ENCODE data around the gene RNF41.

Gene RNF41

DNA sequence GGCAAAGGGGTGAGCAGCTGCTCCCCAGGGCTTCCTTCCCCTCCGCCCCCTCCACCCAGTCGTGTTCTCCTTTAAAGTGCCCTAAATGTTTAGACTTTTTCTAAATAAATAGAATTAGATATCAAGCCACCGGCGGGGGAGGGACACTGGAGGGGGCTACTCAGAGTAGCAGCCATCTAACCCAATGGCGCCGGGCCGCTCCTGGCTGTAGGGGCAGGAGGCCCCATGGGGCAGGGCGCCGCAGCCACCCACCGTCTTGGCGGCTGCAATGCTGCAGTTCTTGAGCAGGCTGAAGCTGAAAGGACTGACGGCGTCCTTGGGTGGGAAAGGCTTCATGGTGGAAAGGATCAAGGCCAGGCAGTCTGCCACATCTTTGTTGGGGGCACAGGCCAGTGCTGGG lies 21.3 kb upstream of the RNF41 start:
- no peak for DNase-seq

DNA sequence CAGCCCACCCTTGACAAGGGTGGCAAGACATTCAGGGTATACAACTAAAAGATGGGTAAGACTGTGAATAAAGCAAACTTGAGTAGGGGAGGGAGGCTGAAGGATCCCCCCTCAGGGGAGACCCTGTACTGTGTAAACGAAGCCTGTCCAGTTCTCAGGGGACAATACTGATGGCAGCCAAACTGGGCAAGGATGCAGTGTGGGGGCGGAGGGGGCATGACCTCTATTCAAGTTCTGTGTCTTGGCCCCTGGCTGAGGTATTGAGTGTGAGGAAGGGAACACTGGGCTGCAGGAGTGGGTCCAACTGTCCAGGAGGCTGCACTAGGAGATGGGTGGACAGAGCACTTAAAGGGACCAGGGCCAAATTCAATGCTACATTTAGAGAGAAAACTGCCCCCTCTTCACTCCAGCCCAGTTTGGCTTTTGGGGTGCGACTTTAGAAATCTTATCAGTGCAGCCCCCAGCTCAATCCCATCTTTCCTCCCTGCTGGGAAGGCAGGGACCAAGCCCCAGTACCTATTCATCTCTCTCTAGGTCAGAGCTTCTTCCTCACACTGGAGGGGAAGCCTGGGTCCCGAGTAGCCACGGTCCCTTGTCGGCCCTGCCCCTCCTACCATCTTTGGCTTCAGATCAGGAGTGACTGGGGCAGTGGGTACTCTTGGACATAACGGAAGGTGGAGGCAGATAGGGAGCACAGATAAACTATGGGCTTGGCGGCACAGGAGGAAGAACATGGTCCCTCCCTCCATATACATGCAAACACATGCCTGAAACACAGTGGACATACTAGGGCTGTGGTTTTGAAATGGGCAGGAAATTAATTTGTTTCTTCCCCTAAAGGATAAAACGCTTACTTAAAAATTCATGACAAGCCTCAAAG lies 19.9 kb upstream of the RNF41 start:
- no peak for DNase-seq

GRCh38 chr12:56237552-56237951 lies 15.8 kb upstream of the RNF41 start:
- no peak for DNase-seq

GRCh38 chr12:56236985-56237384 lies 15.3 kb upstream of the RNF41 start:
- no peak for DNase-seq

- DNase-seq: no peak
Observed at GRCh38 chr12:56236091-56236490, 14.4 kb upstream of the RNF41 start.

DNA sequence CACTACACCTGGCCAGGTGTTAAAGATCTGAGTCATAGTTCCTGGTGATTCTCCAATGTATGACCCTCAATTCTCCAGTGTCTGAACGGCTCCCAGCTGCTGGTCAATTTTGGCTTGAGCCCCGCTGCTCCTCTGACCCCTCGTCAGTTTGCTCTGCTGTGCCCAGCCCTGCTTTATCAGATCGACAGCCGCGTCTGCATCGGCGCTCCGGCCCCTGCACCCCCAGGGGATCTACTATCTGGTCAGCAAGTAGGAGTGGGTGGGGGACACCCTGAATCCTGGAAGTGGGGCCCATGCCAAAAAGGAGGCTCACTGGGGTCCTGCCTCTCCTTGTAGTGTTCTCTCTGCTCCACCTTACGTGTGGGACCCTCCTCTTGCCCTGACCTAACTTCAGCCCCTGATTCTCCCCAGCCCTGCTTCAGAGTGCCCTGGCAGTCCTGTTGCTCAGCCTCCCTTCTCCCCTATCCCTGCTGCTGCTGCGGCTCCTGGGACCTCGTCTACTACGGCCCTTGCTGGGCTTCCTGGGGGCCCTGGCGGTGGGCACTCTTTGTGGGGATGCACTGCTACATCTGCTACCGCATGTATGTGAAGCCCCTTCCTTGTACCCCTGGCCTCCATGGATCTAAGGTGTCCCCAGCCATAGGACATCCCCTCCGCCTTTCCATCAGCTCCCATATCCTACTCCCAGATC lies 13.2 kb upstream of the RNF41 start:
- no peak for DNase-seq

GRCh38 chr12:56231184-56231582 lies 9.5 kb upstream of the RNF41 start:
- no peak for DNase-seq

DNA sequence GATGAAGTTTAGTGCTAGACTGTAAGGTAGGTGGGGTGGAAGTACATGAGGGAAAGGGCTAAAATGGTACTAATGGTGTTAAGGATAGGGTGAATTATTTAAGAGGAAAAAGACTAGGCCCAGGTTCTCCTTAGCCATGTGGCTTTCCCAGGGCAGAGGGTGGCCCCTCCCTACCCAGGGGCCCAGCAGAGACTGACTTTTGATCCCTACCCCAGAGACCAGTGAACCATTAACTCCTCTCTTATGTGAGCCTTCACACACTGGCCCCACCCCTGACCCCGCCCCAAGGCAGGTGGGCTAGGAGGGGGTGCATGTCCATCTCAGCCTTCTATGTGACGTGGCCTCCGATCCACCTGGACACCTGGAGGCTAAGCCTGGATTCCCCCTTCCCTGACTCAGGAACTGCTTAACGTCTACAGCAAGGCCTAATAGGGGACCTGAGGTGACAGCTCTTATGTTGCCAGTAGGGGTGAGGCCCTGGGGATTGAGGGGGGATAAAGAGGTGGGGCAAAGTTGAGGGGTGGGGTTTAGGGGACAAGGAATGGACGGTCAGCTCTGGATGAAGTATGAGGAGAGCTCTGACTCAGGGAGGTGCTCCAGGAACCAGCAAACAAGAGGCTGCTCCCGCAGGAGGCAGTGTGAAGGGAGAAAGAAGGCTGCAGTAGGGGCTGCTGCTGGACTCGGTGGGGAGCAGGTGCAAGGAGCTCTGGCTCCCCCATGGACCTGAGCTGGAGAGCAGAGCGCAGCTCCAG lies 8.9 kb upstream of the RNF41 start:
- no peak for DNase-seq

DNA sequence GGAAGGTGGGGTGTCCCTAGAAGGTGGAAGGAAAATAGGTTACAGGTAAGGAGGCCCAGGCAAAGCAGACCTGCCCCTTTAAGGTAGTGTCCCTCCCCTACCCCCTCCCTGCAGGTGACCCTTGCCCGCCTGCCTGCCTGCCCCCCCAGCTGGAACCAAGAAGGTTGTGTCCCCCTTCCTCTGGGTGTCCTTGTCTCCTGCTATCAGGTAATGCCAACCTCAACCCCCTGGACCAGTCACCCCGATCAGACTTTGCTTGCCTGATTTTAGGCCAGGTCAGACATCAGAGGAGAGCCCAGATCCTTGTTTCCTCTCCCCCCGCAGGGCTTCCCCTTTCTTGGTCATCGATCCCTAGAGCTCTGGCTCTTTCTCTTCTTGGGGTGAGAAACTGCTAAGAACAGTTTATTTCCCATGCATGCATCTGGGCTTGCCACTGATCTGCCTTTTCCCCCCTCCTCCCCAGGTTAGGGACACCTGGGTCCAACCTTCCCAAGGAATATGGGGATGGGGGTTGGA lies 8.3 kb upstream of the RNF41 start, which contains the start of gene SLC39A5:
SLC39A5 (plus strand) TSS at position 136 of the 516 bp plus-strand sequence. CDS start 1,224 bp downstream, outside the sequence.
- DNase-seq: no peak

DNA sequence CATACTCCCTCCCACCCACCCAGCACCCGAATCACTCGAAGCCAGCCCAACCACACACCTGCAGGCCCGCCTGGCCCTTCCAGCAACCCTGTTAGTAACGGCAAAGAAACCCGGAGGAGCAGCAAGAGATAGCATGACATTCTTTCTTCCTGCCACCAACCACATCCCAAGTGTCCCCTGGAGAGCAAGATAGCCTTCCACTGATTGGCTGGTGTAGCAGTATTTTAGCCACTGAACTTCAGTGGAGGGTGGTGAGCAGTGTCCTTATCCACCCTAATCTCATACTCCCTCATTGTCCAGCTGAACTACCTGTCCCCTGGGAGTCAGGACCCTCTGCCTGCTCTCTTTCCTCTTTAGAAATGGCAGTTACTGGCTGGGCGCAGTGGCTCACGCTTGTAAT lies 7.4 kb upstream of the RNF41 start:
- no peak for DNase-seq

DNA sequence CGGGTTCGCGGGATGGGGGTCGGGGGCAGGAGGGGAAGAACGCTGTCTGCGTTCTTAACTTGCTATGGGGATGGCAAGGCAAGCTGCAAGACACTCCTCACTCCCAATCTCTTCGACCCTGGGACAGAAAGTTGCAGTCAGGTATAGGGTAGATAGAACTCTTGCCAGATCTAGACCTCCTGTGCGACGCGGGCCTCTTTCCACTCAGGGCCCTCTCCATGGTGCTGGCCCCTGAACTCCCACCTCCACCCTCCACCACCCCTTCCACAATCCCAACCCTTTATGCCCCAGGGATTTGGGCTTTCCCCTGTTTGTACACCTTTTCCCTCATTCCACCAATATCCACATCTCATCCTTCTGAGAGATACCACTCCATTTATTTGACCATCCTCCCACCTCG lies 3.2 kb upstream of the RNF41 start:
- DNase-seq: no peak

- peak; percentile 96 for DNase-seq
Observed at GRCh38 chr12:56224102-56224701, 2.5 kb upstream of the RNF41 start, which contains the start of gene NABP2. TSS of gene NABP2 (plus strand) at chr12:56224342. CDS start at chr12:56224857, 515 bp downstream.

DNA sequence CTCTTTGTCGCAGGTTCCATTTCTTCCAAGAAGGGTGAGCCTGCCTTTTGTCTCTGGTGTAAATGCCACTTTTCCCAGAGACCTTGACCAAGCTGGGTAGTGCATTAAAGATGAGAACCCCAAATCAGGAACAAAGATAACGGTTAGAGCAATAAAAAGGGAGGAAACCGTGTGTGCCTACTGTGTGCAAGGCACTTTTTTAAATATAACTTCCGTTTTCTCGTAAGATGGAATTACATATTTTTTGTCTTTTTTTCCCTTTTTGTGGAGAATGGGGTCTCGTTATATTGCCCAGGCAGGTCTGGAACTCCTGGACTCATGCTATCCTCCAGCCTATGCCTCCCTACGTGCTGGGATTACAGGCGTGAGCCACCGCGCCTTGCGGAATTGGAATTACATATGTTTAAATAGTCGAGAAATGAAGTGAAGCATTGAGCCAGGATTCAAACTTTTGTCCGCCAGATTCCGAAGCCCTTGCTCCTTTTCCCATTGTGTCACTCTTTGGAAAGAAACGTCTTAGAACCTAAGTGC lies 1.9 kb upstream of the RNF41 start:
- DNase-seq: no peak

DNA sequence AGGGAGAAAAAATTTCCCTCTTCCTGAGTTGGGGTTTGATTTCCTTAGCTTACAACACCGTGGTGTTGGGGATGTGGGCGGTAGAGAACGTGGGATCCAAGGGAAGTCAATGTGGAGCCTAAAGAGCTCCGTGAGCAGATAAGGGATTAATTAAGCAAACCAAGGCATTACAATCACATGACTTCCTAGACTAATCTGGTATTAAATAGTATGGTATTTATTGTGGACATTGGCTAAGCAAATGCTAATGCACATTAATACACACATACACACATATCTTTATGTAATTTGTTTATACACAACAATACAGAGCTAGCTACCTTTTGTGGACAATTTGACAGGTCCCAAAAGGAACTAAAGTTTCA lies 791 bp upstream of the RNF41 start:
- DNase-seq: no peak

GRCh38 chr12:56221232-56221756 lies 428 bp downstream of the RNF41 start:
- DNase-seq: no peak

DNA sequence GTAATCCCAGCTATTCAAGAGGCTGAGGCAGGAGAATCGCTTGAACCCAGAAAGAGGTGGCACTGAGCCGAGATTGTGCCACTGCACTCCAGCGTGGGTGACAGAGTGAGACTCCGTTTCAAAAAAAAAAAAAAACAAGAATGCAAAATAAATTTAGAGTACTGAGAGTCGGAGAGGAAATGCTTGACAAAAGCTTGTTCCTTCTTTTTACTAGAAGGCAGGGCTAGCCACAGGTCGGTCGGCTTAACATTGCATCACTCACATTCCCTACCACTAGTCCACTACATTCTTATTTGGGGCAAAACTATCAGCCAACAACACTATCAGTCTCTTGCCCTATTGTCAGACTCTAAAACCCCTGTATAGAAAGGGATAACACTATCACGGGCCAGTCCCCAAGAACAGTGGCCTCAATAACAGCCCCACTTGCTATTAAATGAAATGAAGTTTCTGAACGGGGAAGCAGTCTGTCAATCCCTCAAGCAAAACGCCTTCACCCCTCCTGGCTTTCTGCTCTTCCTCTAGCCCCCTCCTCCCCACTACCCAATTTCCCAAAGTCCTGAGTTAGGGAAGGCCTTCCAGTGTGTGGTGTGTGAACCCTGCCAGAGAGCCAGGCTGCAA lies 1.0 kb downstream of the RNF41 start:
- no peak for DNase-seq

GRCh38 chr12:56219840-56220239 lies 1.9 kb downstream of the RNF41 start:
- no peak for DNase-seq

GRCh38 chr12:56216461-56216860 lies 5.3 kb downstream of the RNF41 start:
- DNase-seq: no peak

GRCh38 chr12:56213878-56214277 lies 7.8 kb downstream of the RNF41 start:
- DNase-seq: no peak

DNA sequence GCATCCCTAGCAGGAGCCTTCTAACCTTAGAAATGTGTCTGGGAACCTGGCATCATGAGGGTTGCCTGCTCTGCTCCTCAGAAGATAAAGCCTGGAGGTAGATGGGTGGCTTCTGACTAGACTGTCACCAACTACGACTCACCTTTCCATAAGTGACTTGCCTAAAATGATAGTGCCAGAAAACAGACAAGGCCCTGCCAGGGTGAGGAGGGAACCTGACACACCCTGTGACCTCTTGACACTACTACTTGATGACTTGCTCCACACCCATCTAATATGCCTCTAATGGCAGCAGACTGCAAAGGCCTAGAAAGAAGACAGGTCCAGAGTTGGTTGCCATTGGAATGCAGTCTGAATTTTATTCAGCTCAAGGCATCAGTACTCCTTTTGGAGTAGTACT lies 9.4 kb downstream of the RNF41 start:
- no peak for DNase-seq

DNA sequence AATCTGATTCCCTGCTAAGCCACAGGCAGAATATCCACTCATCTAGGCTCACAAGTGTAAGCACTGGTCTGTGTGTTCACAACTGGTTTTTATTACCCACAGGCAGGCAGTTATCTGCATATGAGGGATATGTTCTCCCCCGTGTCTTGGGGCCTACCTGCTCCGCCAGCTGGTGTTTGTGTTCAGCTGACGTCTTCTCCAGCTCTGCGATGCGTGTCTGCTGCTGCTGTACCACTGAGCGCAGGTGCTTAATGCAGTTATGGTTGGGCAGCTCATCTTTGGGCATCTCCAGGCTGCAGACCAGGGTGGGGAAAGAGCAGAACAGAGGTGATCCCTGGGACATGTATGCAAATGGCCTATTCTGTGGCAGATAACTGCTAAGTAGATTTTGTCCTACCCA lies 13.7 kb downstream of the RNF41 start:
- DNase-seq: no peak

All from CD4-positive, alpha-beta T cell treated with Interleukin-17A for 4 hours (primary cell).